ENCODE results near the gene FOXP1.
A peak's percentile ranks its signal among the peaks of the same experiment; 100 is the strongest.

The FOXP1 gene

DNA sequence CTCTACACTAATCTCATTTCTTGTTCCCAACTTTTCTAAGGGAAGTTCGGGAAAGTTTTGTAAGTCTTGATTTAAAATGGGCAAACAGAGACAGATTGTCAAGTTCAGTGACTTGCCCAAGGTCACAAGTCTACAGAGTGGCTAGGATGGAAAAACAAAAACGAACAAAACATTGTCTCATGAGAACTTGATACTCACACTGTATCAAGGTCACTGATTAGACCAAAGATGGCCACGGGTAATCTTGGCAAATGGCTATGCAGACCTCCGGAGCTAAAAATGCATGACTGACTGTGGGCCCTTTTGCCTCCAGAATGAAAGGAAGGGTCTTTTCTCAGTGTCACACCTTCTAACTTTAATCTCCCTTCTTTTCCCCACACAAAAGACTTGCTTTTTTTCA lies 460.9 kb downstream of the FOXP1 start:
- no peak for DNase-seq

DNA sequence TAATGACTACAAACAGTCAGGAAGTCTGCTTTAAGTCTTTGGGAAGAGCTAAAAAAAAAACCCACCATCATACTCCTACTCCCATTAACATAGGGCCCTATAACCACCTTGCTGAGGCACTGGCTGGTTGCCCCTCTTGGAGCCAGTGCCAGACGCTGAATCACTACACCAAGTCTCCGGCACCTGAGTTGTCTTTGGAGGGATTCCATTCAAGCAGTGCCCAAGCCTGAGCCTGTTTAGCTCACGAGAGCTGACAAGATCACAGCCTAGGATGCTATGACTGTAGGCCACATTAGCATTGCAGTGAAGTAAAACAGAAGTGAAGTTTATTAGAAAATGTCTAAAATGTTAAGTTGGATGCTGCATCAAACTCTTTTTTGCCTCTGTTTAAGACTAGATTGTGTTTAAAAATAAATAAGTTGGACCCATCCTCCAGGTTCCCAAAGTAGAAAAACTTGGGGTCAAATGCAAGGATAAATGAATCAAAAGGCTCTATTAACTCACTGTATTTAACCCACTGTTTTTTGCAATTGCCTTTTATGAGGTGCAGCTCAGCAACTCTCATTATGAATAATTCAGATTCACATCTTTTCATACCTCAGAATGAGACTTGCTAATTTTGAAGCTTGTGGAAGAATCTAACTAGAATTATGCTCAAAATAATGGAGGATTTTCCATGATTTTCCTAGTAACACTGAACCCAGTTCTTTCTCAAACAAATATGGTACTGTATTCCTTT lies 461.9 kb downstream of the FOXP1 start:
- peak; percentile 45 for ATAC-seq
- no peak for DNase-seq

More for the DNA sequence above, 460.9 kb downstream of the FOXP1 start:
- ATAC-seq: no peak

DNA sequence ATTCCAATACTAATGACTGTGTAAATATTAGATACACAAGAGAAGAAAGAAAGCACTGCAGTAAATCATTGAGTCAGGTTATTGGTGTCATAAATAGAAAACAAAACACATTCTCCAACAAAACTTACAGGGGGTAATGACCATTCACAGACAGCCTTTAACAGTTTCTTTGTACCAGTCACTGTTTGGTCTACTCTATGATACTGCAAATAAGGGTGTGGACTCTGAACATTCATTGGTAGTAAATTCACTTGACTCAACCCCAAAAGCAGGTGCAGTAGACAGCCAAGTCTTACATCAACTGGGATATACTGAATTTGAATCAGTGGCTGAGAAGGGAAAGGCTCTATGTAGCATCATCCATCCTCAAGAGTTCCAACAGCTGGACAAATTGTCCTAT lies 463.5 kb downstream of the FOXP1 start:
- ATAC-seq: no peak

DNA sequence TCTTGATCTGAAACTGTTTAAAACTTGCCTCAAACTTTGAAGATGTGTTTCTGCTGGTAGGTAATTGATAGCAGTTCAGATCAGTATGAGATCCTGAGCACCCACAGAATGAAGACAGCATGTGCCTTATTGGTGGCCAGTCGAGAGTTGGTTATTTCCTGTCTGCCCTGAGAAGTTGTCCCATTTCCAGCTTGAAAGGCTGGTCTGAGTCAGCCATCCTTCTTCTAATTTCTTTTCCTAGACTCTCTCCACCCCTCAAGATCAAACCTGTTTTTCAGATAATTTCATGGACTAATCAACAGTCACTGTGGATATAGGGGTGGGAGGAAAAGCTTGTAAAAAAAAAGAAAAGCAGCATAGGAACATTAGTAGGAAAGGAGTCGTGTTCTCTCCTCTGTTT lies 464.4 kb downstream of the FOXP1 start:
- DNase-seq (no peak), ATAC-seq (no peak)

More for the DNA sequence above, 463.5 kb downstream of the FOXP1 start:
- no peak for DNase-seq

DNA sequence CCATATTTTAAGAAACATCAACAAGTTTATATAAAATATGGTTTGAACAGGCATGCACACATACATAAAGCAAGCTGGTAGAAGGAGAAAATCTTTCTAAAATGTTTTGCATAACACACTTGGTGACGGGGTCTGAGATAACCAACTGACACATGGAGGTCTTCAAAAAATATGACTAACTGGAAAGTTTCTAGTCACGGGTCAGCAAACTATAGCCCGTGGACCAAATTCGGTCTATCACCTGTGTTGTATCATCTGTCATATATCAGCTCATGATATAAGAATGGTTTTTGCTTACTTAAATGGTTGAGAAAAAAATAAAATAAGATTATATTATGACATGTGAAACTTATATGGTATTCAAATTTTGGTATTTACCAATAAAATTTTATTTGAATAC lies 465.1 kb downstream of the FOXP1 start:
- no peak for DNase-seq
- ATAC-seq: no peak

DNA sequence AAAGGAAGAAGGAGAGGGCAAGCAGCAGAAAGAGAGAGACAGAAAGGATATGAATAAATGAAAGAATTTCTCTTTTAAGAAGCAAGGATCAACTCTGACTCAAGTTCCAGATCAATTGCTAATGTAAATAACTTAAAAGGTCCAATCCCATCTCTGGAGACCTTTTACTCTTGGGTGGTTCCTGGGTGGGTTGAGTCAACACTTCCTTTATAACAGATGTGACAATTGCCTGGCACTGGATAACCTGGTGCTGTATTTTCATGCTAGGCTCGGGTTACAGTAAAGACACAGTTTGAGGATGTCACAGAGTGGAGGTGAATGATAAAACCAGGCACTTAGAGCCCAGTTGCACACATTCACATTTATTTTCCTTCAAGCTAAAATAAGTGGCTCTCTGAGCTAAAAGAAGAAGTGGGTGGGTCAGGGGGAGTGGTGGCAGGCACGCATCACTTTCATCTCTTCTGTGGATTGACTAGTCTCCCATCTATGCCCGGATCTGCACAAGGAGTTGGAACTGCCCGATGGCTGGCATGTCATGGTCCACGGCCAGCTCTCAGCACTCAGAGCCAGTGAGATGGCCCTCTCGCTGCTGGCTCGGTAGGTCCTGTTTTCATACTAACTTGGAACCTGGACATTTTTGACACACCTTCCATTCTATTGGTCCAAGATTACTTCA lies 465.8 kb downstream of the FOXP1 start:
- ATAC-seq (peak; percentile 67), DNase-seq (no peak)

DNA sequence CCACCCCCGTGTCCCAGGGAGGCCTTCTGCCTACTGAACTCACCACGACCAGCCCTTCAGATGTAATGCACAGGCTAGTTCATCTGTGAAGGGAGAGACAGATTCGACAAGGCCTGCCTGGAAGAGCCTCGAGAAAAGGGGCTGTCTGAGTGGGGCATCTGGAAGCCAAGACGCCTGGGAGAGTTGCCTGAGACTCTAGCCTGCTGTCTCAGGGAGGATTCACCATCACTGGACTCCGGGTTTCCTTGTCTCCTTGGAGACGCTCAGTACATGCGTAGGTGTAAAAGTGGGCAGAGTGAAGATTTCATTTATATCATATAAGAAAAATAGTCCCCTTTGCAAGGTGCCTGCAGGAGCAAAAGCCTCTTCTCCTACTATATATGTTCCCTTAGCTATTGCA lies 468.9 kb downstream of the FOXP1 start:
- no peak for ATAC-seq
- DNase-seq: no peak

DNA sequence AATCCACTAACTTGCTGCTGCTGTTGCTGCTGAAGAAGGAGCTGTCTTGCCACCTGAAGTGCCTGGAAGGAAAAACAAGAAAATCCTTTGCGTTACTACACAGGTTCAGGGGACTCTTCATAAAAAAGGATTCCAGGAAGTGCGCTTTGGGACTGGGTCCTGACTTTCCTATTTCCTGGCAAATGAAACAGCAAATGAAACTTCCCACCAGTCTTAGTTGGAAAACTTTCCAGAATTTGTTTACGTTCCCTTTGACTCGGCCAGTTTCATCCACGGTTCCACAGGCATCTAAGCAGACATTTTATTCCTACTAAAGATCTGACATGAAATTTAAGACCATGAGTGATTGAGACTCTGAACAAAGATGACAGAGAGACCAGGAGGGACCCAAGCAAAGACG lies 471.0 kb downstream of the FOXP1 start:
- ATAC-seq: no peak

DNA sequence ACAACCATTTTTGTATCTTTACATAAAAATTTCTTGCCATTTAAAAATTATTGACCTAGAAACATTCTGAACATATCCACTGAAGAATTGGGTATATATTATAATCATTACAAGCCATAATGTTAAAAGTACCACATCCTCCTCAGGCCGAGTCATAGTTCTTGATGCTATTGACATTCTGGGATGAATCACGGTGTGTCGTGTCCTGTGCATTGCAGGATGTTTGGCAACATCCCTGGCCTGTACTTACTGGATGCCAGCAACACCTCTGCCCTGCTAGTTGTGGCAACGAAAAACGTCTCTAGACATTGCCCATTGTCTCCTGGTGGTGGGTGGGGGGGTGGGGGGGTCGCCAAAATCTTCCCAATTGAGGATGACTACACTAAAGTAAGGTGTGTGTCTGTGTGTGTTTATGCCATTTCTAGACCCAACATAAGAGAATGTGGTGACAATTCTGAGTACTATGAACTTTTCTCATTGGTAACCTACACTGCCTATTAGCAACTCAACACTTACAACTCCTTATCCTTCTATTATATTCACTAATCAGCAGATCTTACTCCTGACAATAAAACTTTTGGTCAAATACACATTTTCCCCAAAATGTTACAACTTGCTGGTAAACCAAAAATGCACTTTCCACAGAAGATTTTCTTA lies 471.6 kb downstream of the FOXP1 start:
- ATAC-seq (peak; percentile 82), DNase-seq (no peak)

More for the DNA sequence above, 471.0 kb downstream of the FOXP1 start:
- no peak for DNase-seq

DNA sequence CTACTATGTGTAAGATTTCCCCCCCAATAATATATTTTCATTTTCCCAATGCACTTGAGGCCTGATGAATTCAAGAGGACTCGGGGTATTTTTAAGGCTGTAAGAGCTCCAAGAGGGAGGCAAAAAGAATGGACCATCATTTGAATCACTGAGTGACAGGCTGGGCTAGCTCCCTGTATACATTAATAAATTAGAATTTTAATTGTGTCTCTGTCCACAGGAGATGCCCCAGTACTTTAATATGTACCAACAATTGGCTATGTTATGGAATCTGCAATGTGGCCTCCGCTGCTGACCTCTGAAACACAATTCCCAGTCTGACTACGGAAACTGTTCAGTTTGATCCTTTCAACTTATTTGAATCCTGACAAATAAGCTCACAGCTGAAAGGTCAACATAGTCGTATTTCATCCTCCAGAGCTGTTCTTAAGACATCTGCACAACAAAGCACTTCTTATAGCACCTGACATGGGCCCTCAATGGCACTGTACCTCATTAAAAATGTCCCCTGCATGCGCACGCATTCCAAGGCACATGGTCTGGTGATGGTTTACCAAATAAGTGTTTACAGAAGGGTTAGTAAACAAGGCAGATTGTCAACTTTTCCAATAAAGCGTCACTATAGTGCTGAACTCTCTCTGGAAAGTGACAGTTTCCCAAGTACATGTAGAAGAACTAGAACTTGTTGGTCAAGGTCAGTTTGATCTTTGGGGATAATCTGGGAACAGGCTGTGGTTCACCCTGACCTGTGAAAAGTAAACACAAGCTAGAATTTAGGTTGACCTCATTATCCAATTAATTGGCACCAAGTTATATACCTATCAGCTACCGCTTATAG lies 472.9 kb downstream of the FOXP1 start:
- DNase-seq: no peak
- no peak for ATAC-seq

DNA sequence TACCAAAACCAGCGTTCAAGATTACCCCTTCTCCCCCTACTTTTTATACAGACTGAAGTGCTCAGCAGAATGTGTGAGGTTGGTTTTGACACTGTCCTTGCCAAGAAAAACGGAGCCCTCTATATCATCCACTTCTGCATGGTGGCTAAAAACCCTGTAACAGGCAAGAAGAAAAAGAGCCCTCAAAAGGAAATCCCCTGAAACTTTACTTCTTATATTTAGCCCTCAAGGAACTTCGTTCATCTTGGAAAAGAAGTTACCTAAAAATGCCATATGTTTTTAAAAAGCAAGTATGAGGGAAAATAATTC lies 473.6 kb downstream of the FOXP1 start:
- ATAC-seq: no peak
- DNase-seq: no peak

DNA sequence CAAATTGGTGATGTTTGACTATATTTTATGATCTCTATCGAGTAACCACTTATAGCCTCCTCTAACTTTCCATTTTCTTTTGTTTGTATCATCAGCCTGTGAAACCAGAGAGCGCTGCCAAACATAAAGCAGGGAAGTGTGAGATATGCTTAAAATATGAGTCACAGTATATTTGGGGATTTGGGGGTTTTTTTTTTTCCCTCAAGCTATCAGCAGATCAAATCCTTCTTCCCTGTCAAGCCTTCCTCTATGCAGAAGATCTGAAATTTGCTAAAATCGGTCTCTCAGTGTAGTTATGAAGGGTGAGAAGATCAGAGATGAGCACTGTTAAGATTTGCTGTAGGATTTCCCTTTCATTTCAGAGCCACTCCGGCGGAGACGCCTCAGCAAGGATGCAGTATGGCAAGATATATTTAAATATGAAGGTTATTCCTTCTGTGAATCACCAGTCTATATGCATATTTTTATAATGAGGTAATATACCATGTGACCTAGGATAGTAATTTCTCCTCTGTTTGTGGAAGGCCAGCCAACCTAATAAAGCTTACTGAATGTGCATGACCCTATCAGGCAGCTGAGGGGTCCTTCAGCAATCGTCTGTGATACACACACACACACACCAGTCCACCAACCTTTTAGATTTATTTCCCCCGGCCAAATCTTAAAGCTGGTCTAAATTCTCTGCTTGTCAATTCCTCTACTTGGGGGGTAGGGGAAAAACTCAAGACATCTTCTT lies 474.1 kb downstream of the FOXP1 start:
- DNase-seq (no peak), ATAC-seq (peak; percentile 38)

DNA sequence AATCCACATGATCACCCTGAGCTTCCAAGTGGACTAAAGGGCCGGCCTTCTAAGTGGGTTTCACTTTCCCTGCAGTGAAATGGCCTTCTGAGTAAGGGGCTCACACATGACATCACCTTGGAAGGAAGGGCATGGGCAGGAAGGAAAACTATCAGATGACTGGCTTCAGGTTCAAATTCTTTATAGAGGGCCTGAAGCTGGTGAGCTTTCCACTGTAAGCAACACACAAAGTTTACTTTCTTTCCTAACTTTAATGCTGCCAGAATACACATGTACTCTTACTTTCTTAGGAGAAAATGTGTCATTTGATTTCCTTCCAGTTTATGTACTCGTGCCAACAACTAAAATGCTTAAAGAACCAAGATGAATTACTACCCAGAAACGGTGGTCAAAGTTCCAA lies 475.6 kb downstream of the FOXP1 start:
- no peak for DNase-seq
- ATAC-seq: no peak

DNA sequence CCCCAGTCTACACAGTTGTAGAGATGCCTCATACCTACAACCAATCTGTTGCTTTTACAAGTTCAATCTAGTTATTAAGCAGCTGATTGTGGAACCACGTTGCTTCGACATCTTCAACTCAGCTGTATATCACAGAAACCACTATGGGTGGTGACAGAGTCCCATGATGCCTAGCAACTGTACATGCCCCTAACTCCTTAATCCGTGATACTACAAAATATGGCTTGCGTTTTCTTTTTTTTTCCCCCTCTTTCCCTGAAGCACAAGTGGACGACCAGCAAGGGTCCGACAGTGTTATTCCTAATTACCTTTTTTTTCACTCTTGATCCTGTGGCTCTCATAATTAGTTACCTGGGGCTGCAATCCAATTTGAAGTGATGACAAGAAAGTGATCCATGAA lies 478.6 kb downstream of the FOXP1 start:
- no peak for DNase-seq
- no peak for ATAC-seq

DNA sequence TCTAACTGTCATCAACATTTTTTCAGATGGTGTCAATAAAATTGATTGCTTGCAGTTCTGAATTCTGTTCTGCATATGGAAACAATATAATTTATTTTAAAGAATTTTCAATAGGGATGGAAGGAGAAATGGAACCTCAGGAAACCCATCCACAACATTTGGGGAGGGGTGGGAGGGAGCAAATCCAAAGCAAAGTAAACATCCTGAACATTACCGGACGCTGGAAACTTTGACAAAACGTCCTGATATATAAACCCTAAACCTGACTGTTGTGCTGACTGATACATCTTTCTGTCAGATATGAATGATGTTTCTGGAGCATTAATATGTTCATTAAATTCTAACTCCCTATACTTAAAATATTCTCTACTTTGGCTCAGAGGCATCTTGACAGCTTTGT lies 479.0 kb downstream of the FOXP1 start:
- no peak for DNase-seq
- ATAC-seq: no peak

DNA sequence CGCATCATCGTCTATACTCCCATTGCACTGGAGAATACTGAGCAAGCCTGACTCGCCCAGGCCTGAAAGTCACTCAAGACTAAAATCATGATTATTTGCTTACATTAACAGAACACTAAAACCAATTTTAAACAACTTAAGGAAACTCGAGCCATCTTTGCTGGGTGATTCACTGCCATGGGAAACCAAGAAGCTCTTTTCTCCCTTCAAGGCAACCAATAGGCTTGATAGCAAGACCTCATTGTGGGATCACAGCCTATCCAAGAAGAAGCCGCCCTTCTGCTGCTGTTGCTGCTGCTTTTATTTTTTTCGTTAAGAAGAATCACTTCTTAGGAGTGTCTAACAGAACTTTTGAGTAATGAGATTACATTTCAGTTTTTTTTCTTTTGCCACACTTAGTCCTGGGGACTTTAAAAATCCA lies 479.4 kb downstream of the FOXP1 start:
- ATAC-seq: peak; percentile 28
- no peak for DNase-seq

DNA sequence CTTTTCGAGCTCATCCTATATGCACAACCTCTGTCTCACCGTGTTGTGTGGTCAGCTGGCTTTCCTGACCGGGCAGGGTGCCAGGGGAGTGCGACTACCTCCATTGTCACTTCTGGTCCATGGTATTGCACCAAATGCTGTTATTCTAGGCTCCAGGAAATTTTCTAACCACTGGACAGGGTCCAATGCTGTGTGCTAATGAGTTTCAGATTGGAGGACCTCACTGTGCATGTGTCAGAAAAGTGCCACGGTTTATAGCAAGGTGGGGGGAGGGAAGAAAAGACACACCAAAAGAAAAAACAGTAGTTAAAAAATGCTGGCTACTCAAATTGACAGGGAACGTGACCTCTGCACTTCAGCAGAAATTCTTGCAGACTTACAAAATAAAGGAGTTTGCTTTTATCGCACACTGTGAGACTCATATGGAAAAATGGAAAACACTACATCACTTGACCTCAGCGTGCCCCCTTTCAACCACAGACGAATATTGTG lies 480.1 kb downstream of the FOXP1 start:
- DNase-seq (no peak), ATAC-seq (no peak)

DNA sequence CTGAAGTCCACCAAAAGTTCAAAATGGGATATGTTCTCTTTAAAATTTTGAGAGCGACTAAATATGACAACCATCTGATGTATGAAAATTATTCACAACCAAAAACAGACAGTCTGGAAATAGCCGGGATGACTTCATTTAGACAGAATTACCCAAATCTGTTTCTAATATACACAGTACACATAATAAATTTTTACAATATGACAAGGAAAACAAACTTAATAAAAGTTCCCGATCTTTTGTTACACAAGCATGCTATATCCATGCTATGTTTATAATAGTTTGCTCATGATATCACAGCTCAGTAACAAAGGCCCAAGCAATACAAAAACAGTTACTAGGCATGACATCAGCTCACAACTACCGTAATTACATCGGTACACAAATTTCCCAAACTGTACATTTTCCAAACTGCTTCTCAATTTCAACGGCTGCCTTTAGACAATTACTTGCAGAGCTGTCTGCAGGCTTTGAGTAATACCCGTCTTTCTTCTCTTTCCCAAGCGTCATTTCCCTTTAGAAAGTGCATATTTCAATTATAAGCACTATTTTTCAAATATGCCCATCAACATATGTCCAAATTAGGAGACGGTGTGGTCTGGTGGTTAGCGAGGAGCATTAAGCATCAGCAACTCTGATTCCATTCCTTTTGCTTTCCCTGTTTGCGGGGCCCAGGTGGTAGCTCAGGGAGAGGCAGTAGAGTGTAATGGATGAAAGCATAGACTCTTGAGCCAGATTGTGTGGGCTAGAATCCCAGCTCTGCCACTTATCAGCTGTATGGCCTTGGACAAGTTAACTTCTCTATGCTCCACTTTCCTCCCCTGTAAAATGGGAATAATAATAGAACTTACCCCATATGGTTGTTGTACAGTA lies 481.2 kb downstream of the FOXP1 start:
- ATAC-seq (no peak), DNase-seq (no peak)

DNA sequence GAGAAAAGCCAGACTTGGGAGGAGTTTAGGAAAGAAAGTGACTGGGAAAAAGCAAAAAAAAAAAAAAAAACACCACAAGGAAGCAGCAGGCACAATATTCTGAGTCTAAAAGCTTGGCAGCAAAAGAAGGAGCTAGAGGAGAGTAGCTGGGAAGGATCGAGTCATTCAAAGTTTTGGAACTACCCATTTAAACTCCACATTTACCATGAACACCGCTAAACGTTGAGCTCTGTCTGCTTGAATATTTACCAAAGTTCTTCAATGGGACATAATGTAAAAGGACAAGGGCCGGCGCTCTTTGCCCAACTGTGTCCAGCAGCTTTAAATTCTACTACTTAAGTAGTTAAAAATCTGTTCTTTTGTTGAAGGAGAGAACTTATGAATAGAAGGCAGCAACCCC lies 481.9 kb downstream of the FOXP1 start:
- ATAC-seq (no peak), DNase-seq (no peak)

DNA sequence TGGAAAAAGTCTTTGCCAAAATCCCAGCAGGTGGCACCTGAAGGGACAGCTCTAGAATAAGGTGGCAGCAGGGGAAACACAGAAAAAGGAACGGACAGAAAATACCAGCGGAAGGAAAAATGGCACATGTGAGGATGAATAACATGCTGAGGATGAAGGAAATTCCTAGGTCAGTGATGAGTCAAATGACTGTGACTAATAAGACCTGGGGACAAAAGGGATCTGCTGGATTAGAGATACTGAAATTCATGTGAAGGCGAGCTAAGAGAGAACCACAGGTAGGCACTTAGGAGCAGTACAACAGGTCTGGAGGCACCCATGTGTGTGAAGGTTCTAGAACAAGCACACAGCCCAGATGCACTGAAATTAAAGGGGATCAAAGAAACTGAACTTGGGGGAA lies 482.5 kb downstream of the FOXP1 start:
- DNase-seq: no peak
- ATAC-seq: peak; percentile 33
